Progenitor cell of endocrine pancreas (in vitro differentiated cells): ENCODE results near the gene TPO. TPM values are rescaled to one million over a fixed set of nuclear protein-coding genes. Genes with fewer than 3 reads are reported as not detected.
"Not testable (repeated sequence)": the region's sequence is repeated elsewhere in the genome, so short reads cannot be mapped to it uniquely, and the experiment has no call there.

ENCODE experiments used
- DNase-seq: peaks from one replicate; pipeline ENCODE4 v3.0.0; 2021; ENCODE audit warnings: low spot score; ENCODE audit not compliant: unreplicated experiment
- H3K27ac Mint-ChIP-seq: 2 replicates; pipeline ENCODE4 v1.8.0; 2021; ENCODE audit warnings: mild to moderate bottlenecking, moderate library complexity, mixed read lengths
- H3K27me3 Mint-ChIP-seq: 2 replicates; pipeline ENCODE4 v1.8.0; 2021; ENCODE audit warnings: mixed read lengths
- H3K36me3 Mint-ChIP-seq: 2 replicates; pipeline ENCODE4 v1.8.0; 2022; ENCODE audit warnings: mixed read lengths; ENCODE audit not compliant: insufficient read depth
- H3K4me1 Mint-ChIP-seq: 2 replicates; pipeline ENCODE4 v1.8.0; 2021; ENCODE audit warnings: low read depth, mixed read lengths
- H3K4me3 Mint-ChIP-seq: 2 replicates; pipeline ENCODE4 v1.8.0; 2021; ENCODE audit warnings: low read depth, mild to moderate bottlenecking, moderate library complexity, mixed read lengths
- H3K9me3 Mint-ChIP-seq: 2 replicates; pipeline ENCODE4 v1.8.0; 2021; ENCODE audit warnings: low read depth, mixed read lengths
- total RNA-seq: library from RNA; stranded (reverse); gene quantifications from 2 replicates; pipeline ENCODE4 v1.2.1, GENCODE V29; 2021
- TF ChIP-seq, protein P1 (sequence below): fragments of 200-600 bp; sonication (generic); IDR thresholded peaks from one replicate; pipeline ENCODE4 v1.5.0; 2021; ENCODE audit warnings: antibody characterized with exemption, mild to moderate bottlenecking; ENCODE audit not compliant: unreplicated experiment

Gene TPO
- total RNA-seq, 1 donor from 2014 or later: not detected

GRCh38 chr2:1563084-1563857, 150.0 kb downstream of the TPO start:
- no peak for DNase-seq
- Mint-ChIP-seq H3K9me3 (peaks cover 13% of the 10 kb centered on the region), H3K4me3 (no peak overlapping the region), H3K4me1 (no peaks in the 10 kb centered on the region), H3K36me3 (no peaks in the 10 kb centered on the region), H3K27me3 (peaks cover 30% of the 10 kb centered on the region), H3K27ac (no peak overlapping the region)
- TF ChIP-seq, protein P1, sequence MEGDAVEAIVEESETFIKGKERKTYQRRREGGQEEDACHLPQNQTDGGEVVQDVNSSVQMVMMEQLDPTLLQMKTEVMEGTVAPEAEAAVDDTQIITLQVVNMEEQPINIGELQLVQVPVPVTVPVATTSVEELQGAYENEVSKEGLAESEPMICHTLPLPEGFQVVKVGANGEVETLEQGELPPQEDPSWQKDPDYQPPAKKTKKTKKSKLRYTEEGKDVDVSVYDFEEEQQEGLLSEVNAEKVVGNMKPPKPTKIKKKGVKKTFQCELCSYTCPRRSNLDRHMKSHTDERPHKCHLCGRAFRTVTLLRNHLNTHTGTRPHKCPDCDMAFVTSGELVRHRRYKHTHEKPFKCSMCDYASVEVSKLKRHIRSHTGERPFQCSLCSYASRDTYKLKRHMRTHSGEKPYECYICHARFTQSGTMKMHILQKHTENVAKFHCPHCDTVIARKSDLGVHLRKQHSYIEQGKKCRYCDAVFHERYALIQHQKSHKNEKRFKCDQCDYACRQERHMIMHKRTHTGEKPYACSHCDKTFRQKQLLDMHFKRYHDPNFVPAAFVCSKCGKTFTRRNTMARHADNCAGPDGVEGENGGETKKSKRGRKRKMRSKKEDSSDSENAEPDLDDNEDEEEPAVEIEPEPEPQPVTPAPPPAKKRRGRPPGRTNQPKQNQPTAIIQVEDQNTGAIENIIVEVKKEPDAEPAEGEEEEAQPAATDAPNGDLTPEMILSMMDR: no peak

- Mint-ChIP-seq H3K4me3 (no peak overlapping the region), H3K4me1 (no peaks in the 10 kb centered on the region), H3K27me3 (peaks cover 27% of the 10 kb centered on the region), H3K27ac (no peak overlapping the region), H3K9me3 (peaks cover 13% of the 10 kb centered on the region), H3K36me3 (no peaks in the 10 kb centered on the region)
- TF ChIP-seq, protein P1: no peak
- DNase-seq: no peak
These were observed 151.0 kb downstream of the TPO start for GRCh38 chr2:1563943-1564891.

DNA sequence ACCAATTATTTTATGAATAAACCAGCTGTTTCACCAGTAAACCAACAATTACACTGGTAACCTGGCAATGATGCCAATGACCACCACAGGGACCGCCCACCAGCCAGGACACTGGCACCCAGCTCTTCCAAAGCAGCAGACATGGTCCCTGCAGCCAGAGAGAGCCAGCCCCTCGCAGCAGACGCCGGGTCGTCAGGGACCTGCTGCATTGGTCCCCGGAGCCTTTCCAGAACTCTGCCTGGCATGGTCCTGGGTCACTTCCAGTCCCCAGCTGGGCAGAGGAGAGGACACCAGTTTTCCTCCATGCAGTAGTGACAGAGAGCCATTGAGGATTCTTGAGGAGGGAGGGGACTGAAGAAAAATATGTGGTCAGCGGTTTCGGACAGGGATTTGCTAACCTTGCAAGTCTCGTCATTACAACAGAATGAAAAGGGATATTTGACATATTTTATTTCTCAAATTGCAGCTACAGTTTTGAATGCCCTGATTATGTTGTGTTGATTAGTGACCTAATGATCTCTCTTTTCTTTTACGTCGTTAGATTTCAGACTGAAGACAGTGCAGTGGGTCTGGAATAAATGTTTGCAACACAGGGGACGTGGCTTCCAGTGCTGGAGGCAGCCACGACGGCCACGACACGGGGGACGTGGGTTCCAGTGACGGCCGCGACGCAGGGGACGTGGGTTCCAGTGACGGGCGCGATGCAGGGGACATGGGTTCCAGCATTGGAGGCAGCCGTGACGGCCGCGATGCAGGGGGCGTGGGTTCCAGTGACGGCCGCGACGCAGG, 154.5 kb downstream of the TPO start:
- TF ChIP-seq, protein P1: no peak
- no peaks in the 10 kb centered on the region for H3K36me3 Mint-ChIP-seq
- no peak overlapping the region for H3K27ac Mint-ChIP-seq
- DNase-seq: no peak
- no peaks in the 10 kb centered on the region for H3K4me1 Mint-ChIP-seq
- H3K27me3 Mint-ChIP-seq: peaks cover 3% of the 10 kb centered on the region
- no peak overlapping the region for H3K4me3 Mint-ChIP-seq
- H3K9me3 Mint-ChIP-seq: peaks cover 13% of the 10 kb centered on the region

DNA sequence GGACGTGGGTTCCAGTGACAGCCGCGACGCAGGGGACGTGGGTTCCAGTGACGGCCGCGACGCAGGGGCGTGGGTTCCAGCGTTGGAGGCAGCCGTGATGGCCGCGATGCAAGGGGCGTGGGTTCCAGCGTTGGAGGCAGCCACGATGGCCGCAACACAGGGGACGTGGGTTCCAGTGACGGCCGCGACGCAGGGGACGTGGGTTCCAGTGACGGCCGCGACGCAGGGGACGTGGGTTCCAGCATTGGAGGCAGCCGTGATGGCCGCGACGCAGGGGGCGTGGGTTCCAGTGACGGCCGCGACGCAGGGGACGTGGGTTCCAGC, 155.0 kb downstream of the TPO start:
- DNase-seq, H3K4me1 Mint-ChIP-seq, H3K4me3 Mint-ChIP-seq, H3K36me3 Mint-ChIP-seq, H3K27ac Mint-ChIP-seq, H3K27me3 Mint-ChIP-seq: not testable (repeated sequence)
- H3K9me3 Mint-ChIP-seq: peaks cover 13% of the 10 kb centered on the region

DNA sequence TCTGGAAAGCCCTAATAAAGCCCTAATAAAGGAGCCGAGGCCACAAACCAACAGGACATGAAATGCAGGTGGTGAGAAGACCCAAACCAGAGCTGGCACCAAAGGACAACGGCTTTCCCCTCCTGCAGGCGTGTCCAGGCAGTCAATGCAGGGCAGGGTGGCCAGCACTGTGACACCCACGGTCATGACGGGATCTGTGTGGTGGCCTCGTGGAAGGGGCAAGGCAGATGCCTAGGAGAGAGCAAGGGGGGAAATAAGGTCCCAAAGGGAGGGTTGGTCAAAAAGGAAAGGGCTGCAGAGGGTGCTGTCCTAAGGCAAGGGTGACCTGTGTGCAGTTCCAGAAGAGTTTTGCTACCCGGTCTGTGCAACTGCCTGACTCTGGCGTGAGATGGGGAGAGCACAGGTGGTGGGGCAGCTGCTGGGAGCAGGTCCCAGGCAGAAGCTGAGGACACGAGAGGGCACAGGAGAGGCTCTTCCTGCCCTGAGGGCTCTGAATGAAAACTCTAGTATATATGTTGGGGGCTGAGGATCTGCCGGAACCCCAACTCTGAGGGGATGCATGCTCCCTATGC, 156.7 kb downstream of the TPO start:
- Mint-ChIP-seq H3K36me3 (no peaks in the 10 kb centered on the region), H3K4me1 (no peaks in the 10 kb centered on the region), H3K27ac (no peak overlapping the region), H3K4me3 (no peak overlapping the region), H3K27me3 (peaks cover 22% of the 10 kb centered on the region), H3K9me3 (peaks cover 13% of the 10 kb centered on the region)
- DNase-seq: no peak
- TF ChIP-seq, protein P1: no peak
